Large intestine (tissue), 12 donors: ENCODE measurements around the gene DCAF12L1. TPM values are rescaled to one million over a fixed set of nuclear protein-coding genes. Genes with fewer than 3 reads are reported as not detected.

Source experiments
- DNase-seq, 2 donors: peaks; one replicate each; pipeline versions ENCODE4 v3.0.0 to v3.0.0-alpha.2; 2013
- H3K27ac ChIP-seq: one replicate; pipeline ENCODE4 v1.5.1; 2013; ENCODE audit warnings: low read length
- H3K27me3 ChIP-seq: 2 replicates; pipeline ENCODE4 v1.6.1; 2013; ENCODE audit warnings: low read length; ENCODE audit not compliant: control insufficient read depth, insufficient read depth
- H3K36me3 ChIP-seq: 2 replicates; pipeline ENCODE4 v1.6.1; 2013; ENCODE audit warnings: low read length; ENCODE audit not compliant: control insufficient read depth, insufficient read depth
- H3K4me1 ChIP-seq: one replicate; pipeline ENCODE4 v1.6.1; 2013; ENCODE audit warnings: low read length; ENCODE audit not compliant: control insufficient read depth, insufficient read depth
- H3K4me3 ChIP-seq: one replicate; pipeline ENCODE4 v1.5.1; 2013; ENCODE audit warnings: low read length
- H3K9me3 ChIP-seq: one replicate; pipeline ENCODE4 v1.6.1; 2013; ENCODE audit warnings: mild to moderate bottlenecking, low read depth, low read length, moderate library complexity; ENCODE audit not compliant: control insufficient read depth
- WGBS: methylation state at CpG from one replicate; pipeline ENCODE4 v1.1.5; 2013; ENCODE audit warnings: low lambda C conversion rate; ENCODE audit not compliant: insufficient coverage; 5-methylcytosine and 5-hydroxymethylcytosine counted together
- long read RNA-seq, 11 donors: transcript quantifications; one replicate each; lab custom pipeline, GENCODE V29; 2026
- polyA plus RNA-seq: library from polyadenylated mRNA; unstranded; fragments of 120-200 nt; gene quantifications from one replicate; pipeline ENCODE4 v1.2.1, GENCODE V29; 2013

Gene DCAF12L1
- polyA plus RNA-seq: 0.06 TPM
- long read RNA-seq, donor 1: 0 reads
- long read RNA-seq, donor 2: 0 reads
- long read RNA-seq, donor 3: 0 reads
- long read RNA-seq, donor 4: 0 reads
- long read RNA-seq, donor 5, partial matches to known transcripts: 0 of 1 reads
- long read RNA-seq, donor 5, other reads (novel, unspliced or antisense): 0 of 1 reads
- long read RNA-seq, donor 6: 0 reads
- long read RNA-seq, donor 7: 0 reads
- long read RNA-seq, donor 8: 0 reads
- long read RNA-seq, donor 9: 0 reads
- long read RNA-seq, donor 10: 0 reads
- long read RNA-seq, donor 11: 0 reads

GRCh38 chrX:126552313-126553022 lies at the start of gene DCAF12L1:
Gene DCAF12L1 (minus strand): TSS chrX:126552814. CDS start chrX:126552608, 206 bp downstream.
- DNase-seq: peak in 1 of 2 donors; percentile 3
- H3K27me3 ChIP-seq: no peaks in the 10 kb centered on the region
- peaks cover 14% of the 10 kb centered on the region for H3K9me3 ChIP-seq
- no peak within 1 kb of the TSS for H3K27ac ChIP-seq
- H3K36me3 ChIP-seq: no peaks in the 10 kb centered on the region
- H3K4me3 ChIP-seq: no peak within 1 kb of the TSS
- H3K4me1 ChIP-seq: no peaks in the 10 kb centered on the region
- WGBS: no CpG with 5 or more reads among the region's 83 CpGs

DNA sequence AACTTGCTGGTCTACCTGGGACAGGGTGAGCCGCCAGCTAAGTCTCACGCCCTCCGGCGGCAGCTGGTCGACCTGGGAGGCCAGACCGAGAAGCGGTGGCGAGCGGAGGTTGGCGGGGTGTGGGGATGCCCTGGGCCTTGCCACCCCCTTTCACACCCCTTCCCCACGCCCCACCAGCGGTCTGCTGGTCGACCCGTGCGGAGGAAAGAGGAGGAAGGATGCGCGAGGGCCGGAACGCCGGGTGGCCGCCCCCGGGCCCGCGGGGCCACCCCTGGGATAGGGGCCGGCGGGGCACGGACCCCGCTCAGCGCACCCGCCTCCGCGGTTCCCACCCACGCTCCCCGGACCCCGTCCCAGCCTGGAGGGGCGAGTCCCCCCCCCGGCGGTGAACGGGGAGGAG lies 28.3 kb upstream of the DCAF12L1 start:
- no peak overlapping the region for H3K4me3 ChIP-seq
- H3K27ac ChIP-seq: no peak overlapping the region
- H3K36me3 ChIP-seq: no peaks in the 10 kb centered on the region
- DNase-seq: no peak
- no peaks in the 10 kb centered on the region for H3K27me3 ChIP-seq
- WGBS: no CpG with 5 or more reads among the region's 39 CpGs
- H3K9me3 ChIP-seq: no peaks in the 10 kb centered on the region
- no peaks in the 10 kb centered on the region for H3K4me1 ChIP-seq

DNA sequence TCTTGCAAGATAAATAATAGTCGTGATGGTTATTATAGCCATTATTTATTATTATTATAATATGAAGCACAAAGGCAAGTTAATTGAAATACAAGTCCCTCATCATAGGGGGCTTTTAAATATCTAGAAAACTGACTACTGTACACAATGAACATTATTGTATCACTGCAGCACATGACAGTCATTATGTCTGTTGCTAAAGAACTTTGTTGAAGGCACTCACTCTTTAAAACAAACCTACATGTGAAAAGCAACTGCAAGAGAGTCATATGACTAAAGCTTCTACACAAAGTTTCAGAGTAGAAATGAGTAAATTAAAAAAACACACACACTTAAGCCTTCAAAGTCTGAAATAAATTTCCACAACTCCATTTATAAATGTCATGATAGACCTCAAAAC lies 23.3 kb upstream of the DCAF12L1 start:
- Histone ChIP-seq H3K4me1 (no peaks in the 10 kb centered on the region), H3K36me3 (no peaks in the 10 kb centered on the region), H3K27me3 (no peaks in the 10 kb centered on the region), H3K27ac (no peak overlapping the region), H3K9me3 (no peaks in the 10 kb centered on the region), H3K4me3 (no peak overlapping the region)
- no CpG with 5 or more reads among the region's 1 CpG for WGBS
- DNase-seq: no peak

GRCh38 chrX:126557151-126557550 lies 4.5 kb upstream of the DCAF12L1 start:
- Histone ChIP-seq H3K27me3 (no peaks in the 10 kb centered on the region), H3K9me3 (peaks cover 4% of the 10 kb centered on the region), H3K4me1 (no peaks in the 10 kb centered on the region), H3K36me3 (no peaks in the 10 kb centered on the region), H3K4me3 (no peak overlapping the region), H3K27ac (no peak overlapping the region)
- no CpG with 5 or more reads among the region's 1 CpG for WGBS
- no peak for DNase-seq

DNA sequence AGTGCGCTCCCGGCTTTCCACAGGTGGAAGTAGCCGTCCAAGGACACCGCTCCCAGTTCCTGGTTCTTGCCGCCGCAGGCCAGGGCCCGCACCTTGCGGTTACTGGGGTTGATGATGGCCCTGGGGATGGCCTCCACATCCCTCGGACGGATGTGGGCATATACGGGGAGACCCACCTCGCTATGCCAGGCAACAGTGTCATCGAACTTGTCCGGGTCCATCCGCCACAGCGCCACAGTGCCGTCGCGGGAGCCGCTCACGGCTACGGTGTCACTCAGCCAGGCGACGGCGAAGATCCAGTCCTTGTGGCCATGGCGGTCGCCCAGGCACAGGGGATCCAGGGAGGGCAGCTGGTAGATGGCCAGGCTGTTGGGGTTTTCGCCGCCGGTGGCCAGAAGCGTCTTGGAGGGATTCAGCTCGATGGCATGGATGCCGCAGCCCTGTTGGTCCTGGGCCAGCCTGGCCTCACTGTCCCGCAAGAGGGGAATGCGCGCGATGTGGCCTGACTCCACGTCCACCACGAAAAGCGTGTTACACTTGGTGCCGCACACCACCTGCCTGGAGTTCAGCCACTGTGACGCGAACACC lies 795 bp downstream of the DCAF12L1 start:
- H3K27ac ChIP-seq: no peak overlapping the region
- no peaks in the 10 kb centered on the region for H3K27me3 ChIP-seq
- no peaks in the 10 kb centered on the region for H3K36me3 ChIP-seq
- H3K4me1 ChIP-seq: no peaks in the 10 kb centered on the region
- no peak for DNase-seq
- peaks cover 14% of the 10 kb centered on the region for H3K9me3 ChIP-seq
- no peak overlapping the region for H3K4me3 ChIP-seq
- no CpG with 5 or more reads among the region's 43 CpGs for WGBS

DNA sequence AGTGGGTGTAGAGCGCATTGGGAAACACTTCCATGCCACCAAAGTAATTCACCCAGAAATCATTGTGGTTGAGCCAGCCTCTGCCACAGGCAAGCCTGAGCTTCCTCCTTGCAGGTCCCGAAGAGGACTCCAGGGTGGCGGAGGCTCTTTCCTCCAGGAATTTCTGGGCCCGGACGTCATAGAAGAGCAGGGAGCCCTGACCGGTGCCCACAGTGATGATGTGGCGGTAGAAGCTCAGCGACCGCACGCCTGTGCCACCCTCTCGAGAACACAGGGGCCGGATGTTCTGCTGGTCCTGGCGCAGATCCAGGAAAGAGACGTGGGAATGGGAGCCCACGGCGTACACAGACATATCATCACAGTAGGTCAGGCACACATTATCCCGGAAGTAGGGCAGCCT lies 1.3 kb downstream of the DCAF12L1 start:
- Histone ChIP-seq H3K36me3 (no peaks in the 10 kb centered on the region), H3K4me1 (no peaks in the 10 kb centered on the region), H3K9me3 (peaks cover 14% of the 10 kb centered on the region), H3K27me3 (no peaks in the 10 kb centered on the region), H3K4me3 (no peak overlapping the region), H3K27ac (no peak overlapping the region)
- no CpG with 5 or more reads among the region's 17 CpGs for WGBS
- DNase-seq: no peak

- DNase-seq: no peak
- WGBS: no CpG with 5 or more reads among the region's 6 CpGs
- H3K27ac ChIP-seq: no peak overlapping the region
- H3K9me3 ChIP-seq: peaks cover 14% of the 10 kb centered on the region
- H3K27me3 ChIP-seq: no peaks in the 10 kb centered on the region
- H3K36me3 ChIP-seq: no peaks in the 10 kb centered on the region
- no peak overlapping the region for H3K4me3 ChIP-seq
- H3K4me1 ChIP-seq: no peaks in the 10 kb centered on the region
Measured at GRCh38 chrX:126550816-126551215, 1.8 kb downstream of the DCAF12L1 start.

GRCh38 chrX:126509923-126510322 lies 42.7 kb downstream of the DCAF12L1 start:
- no peak for DNase-seq
- H3K4me3 ChIP-seq: no peak overlapping the region
- no peaks in the 10 kb centered on the region for H3K9me3 ChIP-seq
- no peaks in the 10 kb centered on the region for H3K4me1 ChIP-seq
- H3K36me3 ChIP-seq: no peaks in the 10 kb centered on the region
- no peaks in the 10 kb centered on the region for H3K27me3 ChIP-seq
- no CpG with 5 or more reads among the region's 3 CpGs for WGBS
- H3K27ac ChIP-seq: no peak overlapping the region
